Activated CD8-positive, alpha-beta T cell treated with anti-CD3 and anti-CD28 coated beads for 36 hours (primary cell): ENCODE results near the gene UGP2. TPM values are rescaled to one million over a fixed set of nuclear protein-coding genes. Genes with fewer than 3 reads are reported as not detected.
"Not testable (repeated sequence)": the region's sequence is repeated elsewhere in the genome, so short reads cannot be mapped to it uniquely, and the experiment has no call there.

Experiments used
- ATAC-seq: fragments of 200-7000 bp; cut with Tn5 transposase; one replicate; pipeline ENCODE4 v1.10.0; 2021; ENCODE audit warnings: mild to moderate bottlenecking, moderate library complexity
- CTCF ChIA-PET: fragments of 350-600 bp; sonication (Branson Sonifier 250); formaldehyde crosslinking; loops from one replicate; lab custom pipeline; 2021; ENCODE audit warnings: antibody characterized with exemption; lab: Charles Lee
- POLR2A ChIA-PET: fragments of 350-600 bp; sonication (Branson Sonifier 250); formaldehyde crosslinking; loops from one replicate; lab custom pipeline; 2021; ENCODE audit warnings: antibody characterized with exemption; lab: Charles Lee
- DNase-seq: peaks from one replicate; pipeline ENCODE4 v3.0.0-alpha.2; 2020
- H3K27ac Mint-ChIP-seq: one replicate; pipeline ENCODE4 v1.8.0; 2021; ENCODE audit warnings: mild to moderate bottlenecking, mixed read lengths
- H3K27me3 Mint-ChIP-seq: one replicate; pipeline ENCODE4 v1.8.0; 2021; ENCODE audit warnings: mixed read lengths
- H3K36me3 Mint-ChIP-seq: one replicate; pipeline ENCODE4 v1.8.0; 2021; ENCODE audit warnings: low read depth, mixed read lengths
- H3K4me1 Mint-ChIP-seq: one replicate; pipeline ENCODE4 v1.8.0; 2021; ENCODE audit warnings: low read depth, mixed read lengths
- H3K4me3 Mint-ChIP-seq: one replicate; pipeline ENCODE4 v1.8.0; 2021; ENCODE audit warnings: mild to moderate bottlenecking, moderate library complexity, mixed read lengths
- H3K9me3 Mint-ChIP-seq: one replicate; pipeline ENCODE4 v1.8.0; 2021; ENCODE audit warnings: mixed read lengths
- CTCF ChIP-seq: fragments of 200-600 bp; IDR thresholded peaks from one replicate; pipeline ENCODE4 v1.8.0; 2022; ENCODE audit warnings: antibody characterized with exemption, mild to moderate bottlenecking
- intact Hi-C: fragments of 100-400 bp; cut with micrococcal nuclease; formaldehyde crosslinking; loops from one replicate; pipeline ENCODE4 v1.10.0; 2022
- total RNA-seq, 2 experiments: library from RNA; stranded (reverse); gene quantifications; one replicate each; pipeline ENCODE4 v1.2.3, GENCODE V29; 2021

UGP2 gene
- total RNA-seq, 2 experiments from 2014 or later, result 81.4 to 83.7 TPM

- no peak overlapping the region for H3K27ac Mint-ChIP-seq
- no peaks in the 10 kb centered on the region for H3K4me1 Mint-ChIP-seq
- intact Hi-C loops, result no loop called here
- no peak for TF ChIP-seq CTCF
- ATAC-seq (no peak), DNase-seq (no peak)
- ChIA-PET POLR2A (no interaction called here), CTCF (no interaction called here)
- H3K36me3 Mint-ChIP-seq, result no peaks in the 10 kb centered on the region
- H3K4me3 Mint-ChIP-seq, result no peak overlapping the region
- peaks cover 3% of the 10 kb centered on the region for H3K9me3 Mint-ChIP-seq
- H3K27me3 Mint-ChIP-seq, result no peaks in the 10 kb centered on the region
Measured at GRCh38 chr2:63805412-63805811, 36.3 kb upstream of the UGP2 start.

- CTCF ChIA-PET, intact Hi-C loops, H3K36me3 Mint-ChIP-seq, DNase-seq, H3K27ac Mint-ChIP-seq, POLR2A ChIA-PET, H3K9me3 Mint-ChIP-seq, H3K4me1 Mint-ChIP-seq, ATAC-seq, H3K27me3 Mint-ChIP-seq, H3K4me3 Mint-ChIP-seq: not testable (repeated sequence)
Measured at GRCh38 chr2:63808036-63808435, 33.7 kb upstream of the UGP2 start.

GRCh38 chr2:63808911-63809310 is 32.8 kb upstream of the UGP2 start:
- CTCF ChIA-PET, H3K4me3 Mint-ChIP-seq, H3K27ac Mint-ChIP-seq, H3K9me3 Mint-ChIP-seq, DNase-seq, intact Hi-C loops, POLR2A ChIA-PET, ATAC-seq, H3K27me3 Mint-ChIP-seq, H3K4me1 Mint-ChIP-seq, H3K36me3 Mint-ChIP-seq: not testable (repeated sequence)

GRCh38 chr2:63811063-63811462 is 30.6 kb upstream of the UGP2 start:
- DNase-seq (no peak), ATAC-seq (no peak)
- H3K9me3 Mint-ChIP-seq, result peaks cover 2% of the 10 kb centered on the region
- no peak overlapping the region for H3K4me3 Mint-ChIP-seq
- CTCF ChIA-PET, result no interaction called here
- intact Hi-C loops, result no loop called here
- POLR2A ChIA-PET, result interaction anchor here (0.6 kb wide), 1 partner anchor 72 kb away, joined by 4 read pairs; no protein-coding TSS in a partner anchor
- no peaks in the 10 kb centered on the region for H3K27me3 Mint-ChIP-seq
- TF ChIP-seq CTCF, result no peak
- no peaks in the 10 kb centered on the region for H3K4me1 Mint-ChIP-seq
- no peaks in the 10 kb centered on the region for H3K36me3 Mint-ChIP-seq
- no peak overlapping the region for H3K27ac Mint-ChIP-seq

- intact Hi-C loops, H3K9me3 Mint-ChIP-seq, H3K27me3 Mint-ChIP-seq, H3K36me3 Mint-ChIP-seq, POLR2A ChIA-PET, H3K4me3 Mint-ChIP-seq, H3K4me1 Mint-ChIP-seq, H3K27ac Mint-ChIP-seq, ATAC-seq, CTCF ChIA-PET, DNase-seq: not testable (repeated sequence)
Measured at GRCh38 chr2:63811870-63812269, 29.8 kb upstream of the UGP2 start.

- Mint-ChIP-seq H3K4me3 (no peak overlapping the region), H3K27me3 (peaks cover under 1% of the 10 kb centered on the region), H3K4me1 (no peaks in the 10 kb centered on the region), H3K9me3 (no peaks in the 10 kb centered on the region), H3K36me3 (no peaks in the 10 kb centered on the region), H3K27ac (no peak overlapping the region)
- intact Hi-C loops, result no loop called here
- no peak for TF ChIP-seq CTCF
- no peak for DNase-seq
- ChIA-PET CTCF (no interaction called here), POLR2A (no interaction called here)
- ATAC-seq, result no peak
Measured at GRCh38 chr2:63814114-63814513, 27.6 kb upstream of the UGP2 start.

GRCh38 chr2:63817382-63817781 is 24.3 kb upstream of the UGP2 start:
- H3K4me3 Mint-ChIP-seq, result no peak overlapping the region
- intact Hi-C loops, result no loop called here

More at GRCh38 chr2:63817382-63817781, 24.3 kb upstream of the UGP2 start:
- Mint-ChIP-seq H3K27ac (no peak overlapping the region), H3K27me3 (peaks cover 5% of the 10 kb centered on the region), H3K9me3 (no peaks in the 10 kb centered on the region), H3K4me1 (no peaks in the 10 kb centered on the region), H3K36me3 (no peaks in the 10 kb centered on the region)
- TF ChIP-seq CTCF, result no peak
- no peak for ATAC-seq
- ChIA-PET POLR2A (no interaction called here), CTCF (no interaction called here)
- no peak for DNase-seq
